Mesenteric fat pad (tissue), 1 donor: ENCODE measurements around the gene CNIH3. TPM values are rescaled to one million over a fixed set of nuclear protein-coding genes. Genes with fewer than 3 reads are reported as not detected.

Experiments
- DNase-seq: peaks from one replicate; pipeline ENCODE4 v3.0.0-alpha.2; 2020; ENCODE audit warnings: low spot score
- total RNA-seq: library from RNA; stranded (reverse); fragmentation: NEBNext Ultra II Directional; extraction: Animal tissue kit (Norgen Biotek cat#: 25700); gene quantifications from one replicate; pipeline ENCODE4 v1.2.1, GENCODE V29; 2021
- donor health status: DM: yes; HTN: yes; CAD: no.

CNIH3 gene
- total RNA-seq, 1 donor from 2014 or later: 3.0 TPM

DNA sequence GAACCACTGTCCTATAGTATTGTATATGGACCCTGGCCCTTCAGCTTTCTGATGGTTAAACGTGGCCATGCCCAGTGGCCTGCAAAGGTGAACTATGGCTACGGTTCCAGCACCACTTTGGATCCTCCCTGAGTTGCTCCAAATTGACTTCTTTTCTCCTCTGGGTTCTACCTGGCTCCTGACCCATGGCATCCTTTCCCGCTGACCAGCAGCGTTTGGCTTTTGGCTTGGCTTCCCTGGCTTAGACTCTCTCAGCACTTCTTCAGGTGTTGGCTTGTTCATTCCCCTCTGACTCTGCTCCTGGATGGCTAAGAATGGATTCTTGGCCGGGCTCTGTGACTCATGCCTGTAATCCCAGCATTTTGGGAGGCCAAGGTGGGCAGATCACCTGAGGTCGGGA, 152.9 kb downstream of the CNIH3 start:
- no peak for DNase-seq

DNA sequence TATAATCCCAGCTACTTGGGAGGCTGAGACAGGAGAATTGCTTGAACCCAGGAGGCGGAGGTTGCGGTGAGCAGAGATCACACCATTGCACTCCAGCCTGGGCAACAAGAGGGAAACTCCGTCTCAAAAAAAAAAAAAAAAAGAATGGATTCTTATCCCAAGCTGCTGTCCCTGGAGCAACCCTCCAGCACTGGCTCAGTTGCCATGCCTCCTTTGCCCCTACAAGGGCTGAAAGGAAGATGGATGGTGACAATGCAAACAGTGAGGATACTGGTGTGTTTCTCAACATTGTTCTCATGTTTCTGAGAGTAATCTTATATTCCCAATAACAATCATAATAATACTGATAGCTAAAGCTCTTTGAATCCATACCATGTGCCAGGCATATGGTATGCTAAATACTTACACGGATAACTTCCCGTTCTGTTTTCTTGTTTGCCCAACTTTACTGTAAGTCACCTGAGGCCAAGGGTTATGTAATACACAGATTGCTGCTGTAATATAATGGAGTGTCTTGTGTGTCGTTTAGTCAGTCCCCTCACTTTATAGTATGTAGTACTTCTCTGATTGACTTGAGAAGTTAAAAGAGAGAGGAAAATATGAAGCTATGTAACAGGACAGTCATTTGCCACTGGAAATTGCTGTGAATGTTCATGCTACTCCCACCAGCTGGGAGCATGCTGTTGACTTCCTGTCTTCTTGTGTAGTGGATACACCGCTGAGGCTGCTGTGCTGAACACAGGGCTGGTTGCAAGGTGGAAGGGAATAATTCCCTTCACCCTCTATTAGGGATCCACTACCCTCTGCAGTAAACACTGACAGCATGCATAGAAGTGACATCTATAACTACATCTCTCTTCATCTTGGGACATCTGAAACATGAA, 153.6 kb downstream of the CNIH3 start:
- no peak for DNase-seq

DNA sequence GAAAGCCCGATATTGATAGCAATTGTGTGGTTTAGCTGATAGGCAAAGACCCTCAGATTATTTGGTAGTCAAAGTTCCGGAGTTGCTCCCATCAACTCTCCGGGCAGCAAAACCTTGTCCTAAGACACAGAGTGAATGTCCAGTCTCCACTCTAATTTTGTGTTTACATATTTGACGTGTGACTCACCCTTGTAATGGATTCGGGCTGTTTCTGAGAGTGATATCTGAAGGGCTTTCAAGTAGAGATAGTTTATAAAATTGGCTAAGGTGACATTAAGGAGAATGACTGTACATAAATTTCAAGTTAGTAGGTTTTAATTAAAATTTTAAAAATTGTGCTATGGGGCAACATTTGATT, 154.2 kb downstream of the CNIH3 start:
- DNase-seq: no peak

DNA sequence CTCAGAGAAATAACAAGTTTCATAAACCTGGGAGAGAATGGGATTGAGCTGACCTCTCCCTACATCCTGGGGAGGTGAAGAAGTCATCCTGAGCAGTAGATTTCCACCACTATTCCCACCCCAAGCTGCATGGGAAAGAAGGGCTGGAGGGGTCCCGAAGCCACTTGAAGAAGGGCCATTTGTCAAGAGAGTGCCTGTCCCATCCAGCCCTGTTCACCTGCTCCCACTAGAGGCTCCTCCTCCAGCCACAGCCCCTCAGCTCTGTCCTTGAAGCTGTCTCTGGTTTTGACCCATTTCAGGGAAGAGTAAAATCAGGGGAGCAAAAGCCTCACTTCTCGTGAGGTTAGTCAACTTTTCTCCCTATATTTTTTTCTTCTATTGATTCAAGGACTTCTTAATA, 157.5 kb downstream of the CNIH3 start:
- no peak for DNase-seq

DNA sequence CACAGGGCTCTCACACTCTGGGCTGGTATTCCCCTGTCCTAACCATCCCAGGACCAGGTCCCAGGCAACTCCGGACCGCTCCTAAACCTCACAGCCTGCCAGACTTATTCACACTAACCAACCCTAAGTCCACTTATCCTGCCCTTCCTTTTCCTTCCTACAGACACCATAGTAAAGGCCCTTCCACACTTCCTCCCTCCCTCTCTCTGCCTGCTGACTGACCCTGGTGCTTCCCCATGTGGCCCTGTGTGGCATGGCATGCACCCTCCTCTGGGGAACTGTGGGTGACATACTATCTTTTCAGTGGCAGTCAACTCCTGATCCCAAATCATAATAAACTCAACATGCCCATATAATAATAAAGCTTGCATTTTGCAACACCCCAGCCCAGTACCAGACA, 158.3 kb downstream of the CNIH3 start:
- DNase-seq: no peak

DNA sequence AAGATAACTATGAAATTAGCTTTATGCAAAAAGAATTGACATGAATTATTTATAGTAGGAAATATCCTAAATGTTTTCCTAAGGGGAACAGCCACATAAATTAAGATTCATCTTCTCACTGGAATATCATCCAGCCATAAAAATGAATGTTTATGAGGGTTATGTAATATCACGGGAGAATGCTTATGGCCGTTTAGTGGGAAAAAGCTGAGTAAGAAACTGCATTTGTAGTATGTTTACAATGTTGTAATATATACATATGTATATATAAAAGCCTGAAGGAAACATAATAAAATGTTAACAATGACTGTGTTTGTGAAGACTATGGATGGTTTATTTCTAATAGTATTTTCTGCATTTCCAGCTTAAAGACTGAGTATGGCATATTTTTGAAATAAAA, 161.1 kb downstream of the CNIH3 start:
- DNase-seq: no peak

DNA sequence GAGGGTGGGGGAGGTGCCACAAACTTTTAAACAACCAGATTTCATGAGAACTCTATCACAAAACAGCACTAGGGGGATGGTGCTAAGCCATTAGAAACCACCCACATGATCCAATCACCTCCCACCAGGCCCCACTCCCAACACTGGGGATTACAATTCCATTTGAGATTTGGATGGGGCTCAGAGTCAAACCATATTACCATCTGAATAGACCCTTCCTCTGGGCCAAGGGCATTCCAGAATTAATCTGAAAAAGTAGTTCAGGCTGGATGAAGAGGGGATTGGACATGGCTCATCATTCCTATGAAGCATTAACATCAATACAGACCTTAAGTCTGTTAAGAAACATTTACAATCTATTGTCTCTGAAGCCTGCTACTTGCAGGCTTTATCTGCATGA, 163.4 kb downstream of the CNIH3 start:
- no peak for DNase-seq

DNA sequence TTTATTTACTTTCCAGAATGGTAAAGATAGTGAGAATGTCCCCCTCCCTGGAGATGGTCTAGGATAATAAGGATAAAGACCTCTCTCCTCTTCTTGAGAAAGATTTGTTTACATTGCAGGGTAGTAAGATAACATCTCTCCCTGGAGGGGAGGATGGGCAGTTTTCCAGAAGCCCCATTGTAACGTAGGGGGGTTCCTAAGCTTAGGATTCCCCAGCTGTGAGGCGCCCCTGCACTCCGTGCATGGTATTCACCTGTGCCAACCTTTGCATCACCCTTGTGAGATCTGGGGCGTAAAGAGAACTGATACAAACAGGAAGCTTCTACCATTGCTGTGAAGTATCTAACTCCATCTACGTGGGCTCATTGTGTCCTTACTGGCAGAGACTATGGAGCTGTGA, 164.6 kb downstream of the CNIH3 start:
- DNase-seq: no peak

DNA sequence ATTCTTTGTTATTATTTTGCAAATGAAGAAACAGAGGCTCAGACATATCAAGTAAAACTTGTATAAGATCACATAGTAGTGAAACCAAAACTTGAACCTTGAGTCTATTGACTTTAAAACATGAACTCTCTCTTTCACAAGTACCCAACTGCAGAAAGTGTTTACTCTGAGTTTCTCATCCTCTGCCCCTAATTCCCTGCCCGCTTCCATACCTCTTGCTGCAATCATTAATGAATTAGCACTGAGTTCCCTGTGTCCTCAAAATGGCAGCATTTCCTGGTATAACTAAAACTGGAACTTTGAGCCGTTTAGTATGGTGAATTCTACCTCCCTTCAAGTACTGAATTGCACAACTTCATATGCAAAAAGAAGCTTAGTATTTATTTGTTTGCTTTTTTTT, 165.7 kb downstream of the CNIH3 start:
- DNase-seq: no peak

DNA sequence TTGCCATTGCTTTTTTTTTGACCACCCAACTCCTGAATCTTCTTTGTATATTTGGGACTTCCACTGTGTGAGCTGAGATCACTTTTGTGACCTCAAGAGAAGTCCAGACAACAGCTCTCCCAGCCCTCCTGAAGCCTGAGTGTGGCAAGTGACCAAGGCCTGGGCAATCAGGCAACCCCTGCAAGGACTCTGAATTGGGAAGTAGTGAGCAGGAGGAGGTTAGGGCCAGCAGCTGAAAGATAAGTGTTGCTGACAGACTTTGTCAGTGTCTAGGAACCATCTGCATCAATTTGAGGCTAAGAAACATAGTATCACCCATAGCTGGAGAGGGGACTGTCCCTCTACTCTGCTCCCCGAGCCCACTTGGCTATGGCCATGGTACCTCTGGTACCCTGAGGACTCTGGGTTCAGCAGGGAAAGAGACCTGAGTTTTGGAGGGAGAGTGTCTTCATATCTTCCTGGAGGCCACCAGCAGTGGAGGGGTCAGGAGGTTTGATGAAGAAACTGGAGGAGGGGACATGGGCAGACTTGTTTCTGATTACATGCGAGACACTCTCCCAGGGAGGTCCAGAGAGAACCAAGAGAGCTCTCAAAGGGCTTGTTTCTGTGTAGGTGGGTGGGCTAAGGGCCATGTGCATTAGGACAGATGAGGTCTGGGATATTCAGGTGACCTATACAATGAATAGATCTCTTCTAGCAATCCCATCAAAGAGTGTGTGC, 166.3 kb downstream of the CNIH3 start:
- DNase-seq: no peak

DNA sequence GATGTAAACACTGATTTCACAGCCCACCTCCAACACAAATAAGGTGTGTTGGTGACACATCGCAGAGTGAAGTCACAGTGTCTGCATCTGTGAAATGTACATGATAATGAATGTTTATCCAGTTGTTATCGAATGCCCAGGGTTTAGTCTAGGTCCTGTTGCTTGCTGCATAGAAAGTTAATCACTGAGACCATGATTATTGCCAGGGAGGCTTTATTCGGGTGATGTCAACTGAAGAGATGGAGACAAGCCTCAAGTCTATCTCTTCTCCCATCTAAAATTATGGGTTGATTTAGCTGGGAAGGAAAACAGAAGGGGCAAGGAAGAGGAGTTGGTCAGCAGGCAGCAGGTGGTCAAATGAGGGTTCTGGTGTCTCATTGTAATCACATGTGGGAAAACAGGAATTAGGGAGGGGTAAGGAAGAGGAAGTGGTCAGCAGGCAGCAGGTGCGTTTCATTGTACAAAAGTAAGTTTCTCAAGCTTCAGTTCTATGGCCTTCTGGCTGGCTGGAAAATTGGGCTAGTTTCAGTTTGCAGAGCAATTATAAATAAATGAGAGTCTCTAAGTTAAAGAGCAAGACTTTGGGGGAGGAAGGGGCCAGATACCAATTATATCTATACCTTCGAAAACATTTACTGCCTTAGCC, 167.0 kb downstream of the CNIH3 start:
- no peak for DNase-seq

DNA sequence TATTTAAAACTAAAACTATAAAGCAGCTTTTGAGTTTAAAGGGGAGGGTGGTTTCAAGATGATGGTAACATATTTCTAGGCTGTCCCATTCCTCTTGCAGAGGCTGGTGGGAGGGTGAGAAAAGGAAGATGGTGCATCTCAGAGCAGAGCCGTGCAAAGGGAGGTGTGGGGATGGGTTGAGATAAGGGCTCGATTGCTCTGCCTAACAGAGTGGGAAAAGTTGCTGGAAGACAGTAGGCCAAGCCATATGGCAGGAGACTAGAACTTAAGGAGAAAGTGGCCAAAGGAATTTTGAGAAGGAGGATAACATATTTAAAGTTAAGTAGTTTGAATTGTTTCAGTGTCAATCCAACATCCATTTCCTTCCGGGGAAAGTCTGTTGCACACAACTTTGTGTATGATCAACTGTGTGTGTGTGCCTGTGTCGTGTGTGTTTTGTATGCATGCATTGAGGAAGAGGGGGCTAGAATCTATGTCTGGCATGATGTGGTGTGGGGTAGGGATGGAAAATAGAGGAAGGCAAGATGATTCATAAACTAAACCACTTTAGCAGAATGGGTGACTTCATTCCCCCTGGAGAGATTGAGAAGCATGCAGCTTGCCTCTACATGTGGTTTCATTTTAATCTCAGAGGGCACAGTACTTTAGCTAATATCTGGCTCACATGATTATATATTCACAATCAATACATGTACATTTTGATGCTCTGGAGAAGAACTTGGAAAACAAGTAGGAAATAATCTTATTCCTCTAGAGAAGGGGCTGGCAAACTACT, 168.3 kb downstream of the CNIH3 start:
- DNase-seq: no peak

DNA sequence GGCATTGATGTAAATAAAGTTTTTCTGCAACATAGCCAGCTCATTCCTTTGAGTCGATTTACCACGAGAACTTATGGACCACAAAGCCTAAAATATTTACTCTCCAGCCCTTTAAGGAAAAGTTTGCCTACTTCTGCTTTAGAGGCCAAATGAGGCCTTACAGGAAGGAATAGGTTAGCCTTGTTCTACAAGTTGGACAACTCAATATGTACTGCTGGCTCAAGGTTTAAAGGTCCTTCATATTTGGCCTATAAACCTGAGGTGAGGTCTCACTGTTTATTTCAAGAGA, 168.9 kb downstream of the CNIH3 start:
- DNase-seq: no peak

DNA sequence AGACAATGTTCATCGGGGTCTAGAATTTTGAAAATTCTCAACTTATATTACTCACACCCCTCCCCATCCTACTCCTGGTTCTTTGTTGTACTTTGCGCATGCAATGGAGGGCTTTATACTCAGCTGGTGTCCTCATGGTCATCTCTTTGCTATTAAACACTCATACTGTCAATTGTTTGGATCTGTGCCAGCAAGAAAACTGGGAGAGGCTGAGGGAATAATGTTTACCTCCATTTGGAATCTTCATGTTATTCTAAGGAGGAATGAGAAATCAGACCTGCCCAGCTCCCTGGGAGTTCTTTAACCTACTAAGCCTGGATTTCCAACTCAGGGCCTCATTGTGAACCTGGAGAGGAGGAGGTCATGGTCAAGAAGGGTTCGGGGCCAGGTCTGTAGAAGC, 169.5 kb downstream of the CNIH3 start:
- DNase-seq: no peak

DNA sequence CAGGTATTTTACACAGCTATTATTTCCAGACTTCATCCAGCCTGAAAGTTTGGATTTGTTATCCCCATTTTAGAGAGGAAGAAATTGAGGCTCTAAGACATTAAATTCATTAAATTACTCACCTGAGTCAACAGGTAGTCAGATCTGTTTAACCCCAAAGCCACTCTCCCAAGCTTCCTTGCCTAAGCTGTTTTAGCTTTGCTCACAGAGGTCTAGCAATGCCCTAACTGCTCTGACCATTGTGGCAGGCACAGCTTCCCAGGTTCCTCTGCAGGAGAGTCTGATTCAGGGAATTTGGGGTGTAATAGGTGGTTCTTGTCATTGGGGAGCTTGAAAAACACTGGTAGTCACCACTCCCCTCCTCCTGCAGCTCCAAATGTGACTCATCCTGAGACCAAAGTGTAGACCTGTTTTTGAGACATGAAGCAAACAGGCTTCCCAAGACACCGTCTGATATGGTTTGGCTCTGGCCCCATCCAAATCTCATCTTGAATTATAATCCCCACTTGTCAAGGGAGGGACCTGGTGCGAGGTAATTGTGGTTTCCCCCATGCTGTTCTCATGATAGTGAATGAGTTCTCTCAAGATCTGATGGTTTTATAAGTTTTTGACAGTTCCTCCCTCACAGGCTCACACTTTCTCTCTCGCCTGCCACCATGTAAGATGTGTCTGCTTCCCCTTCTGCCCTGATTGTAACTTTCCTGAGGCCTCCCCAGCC, 170.6 kb downstream of the CNIH3 start:
- DNase-seq: no peak

DNA sequence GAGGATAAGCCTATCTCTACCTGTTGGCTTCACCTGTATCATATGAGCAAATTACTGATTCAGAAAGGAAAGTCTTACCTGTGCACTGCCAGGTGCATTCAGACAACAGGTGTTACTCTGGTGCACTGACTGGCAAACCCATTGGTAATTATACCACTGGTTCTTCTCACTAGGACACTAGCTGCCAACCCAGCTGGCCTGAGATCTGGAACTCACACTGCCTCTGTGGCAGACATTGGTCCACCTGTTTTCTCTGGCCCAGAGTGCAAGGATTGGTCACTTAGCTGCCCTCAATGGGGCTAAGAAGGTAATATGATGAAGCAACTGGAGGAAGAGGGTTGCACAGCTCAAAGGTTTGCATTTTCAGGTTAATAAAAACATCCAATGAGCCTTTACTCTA, 173.2 kb downstream of the CNIH3 start:
- no peak for DNase-seq

Other genes with a start within 250 kb of the CNIH3 start
- gene WDR26, start 181.5 kb upstream of the CNIH3 start, total RNA-seq: 100 TPM